T-helper 2 cell treated with Interferon-gamma antibody and Interleukin-4, amounts not matched to agents 5 μg/mL and 100 μg/mL, for 36 hours (primary cell): ENCODE results near the gene RAPH1.
"Not testable (repeated sequence)": the region's sequence is repeated elsewhere in the genome, so short reads cannot be mapped to it uniquely, and the experiment has no call there.

ENCODE experiments used
- DNase-seq: peaks from one replicate; pipeline ENCODE4 v3.0.0; 2021; ENCODE audit warnings: low spot score
- H3K27ac Mint-ChIP-seq: one replicate; pipeline ENCODE4 v1.8.0; 2021; ENCODE audit warnings: mild to moderate bottlenecking, mixed read lengths
- H3K27me3 Mint-ChIP-seq: one replicate; pipeline ENCODE4 v1.8.0; 2021; ENCODE audit warnings: low read depth, mixed read lengths
- H3K36me3 Mint-ChIP-seq: one replicate; pipeline ENCODE4 v1.8.0; 2021; ENCODE audit warnings: low read depth, mixed read lengths
- H3K4me1 Mint-ChIP-seq: one replicate; pipeline ENCODE4 v1.8.0; 2021; ENCODE audit warnings: low read depth, mixed read lengths
- H3K4me3 Mint-ChIP-seq: one replicate; pipeline ENCODE4 v1.8.0; 2022; ENCODE audit warnings: mild to moderate bottlenecking, moderate library complexity, mixed read lengths
- H3K9me3 Mint-ChIP-seq: one replicate; pipeline ENCODE4 v1.8.0; 2021; ENCODE audit warnings: mixed read lengths

The RAPH1 gene

DNA sequence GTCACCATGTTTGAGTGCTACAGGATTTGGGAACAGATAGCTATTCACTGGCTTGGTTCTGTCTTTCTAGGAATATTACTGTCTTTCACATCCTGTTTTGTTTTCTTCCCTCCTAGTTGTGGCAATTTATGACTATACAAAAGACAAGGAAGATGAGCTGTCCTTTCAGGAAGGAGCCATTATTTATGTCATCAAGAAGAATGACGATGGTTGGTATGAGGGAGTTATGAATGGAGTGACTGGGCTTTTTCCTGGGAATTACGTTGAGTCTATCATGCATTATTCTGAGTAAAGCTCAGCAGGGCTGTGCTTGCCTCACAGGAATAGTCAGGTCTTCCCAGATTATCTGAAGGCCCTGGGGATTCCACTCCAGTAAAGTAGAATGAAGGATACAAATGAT lies 108.0 kb downstream of the RAPH1 start:
- H3K27me3 Mint-ChIP-seq = no peaks in the 10 kb centered on the region
- DNase-seq = no peak
- peaks cover 7% of the 10 kb centered on the region for H3K36me3 Mint-ChIP-seq
- no peak overlapping the region for H3K27ac Mint-ChIP-seq
- no peak overlapping the region for H3K4me3 Mint-ChIP-seq
- H3K9me3 Mint-ChIP-seq = no peaks in the 10 kb centered on the region
- no peaks in the 10 kb centered on the region for H3K4me1 Mint-ChIP-seq

DNA sequence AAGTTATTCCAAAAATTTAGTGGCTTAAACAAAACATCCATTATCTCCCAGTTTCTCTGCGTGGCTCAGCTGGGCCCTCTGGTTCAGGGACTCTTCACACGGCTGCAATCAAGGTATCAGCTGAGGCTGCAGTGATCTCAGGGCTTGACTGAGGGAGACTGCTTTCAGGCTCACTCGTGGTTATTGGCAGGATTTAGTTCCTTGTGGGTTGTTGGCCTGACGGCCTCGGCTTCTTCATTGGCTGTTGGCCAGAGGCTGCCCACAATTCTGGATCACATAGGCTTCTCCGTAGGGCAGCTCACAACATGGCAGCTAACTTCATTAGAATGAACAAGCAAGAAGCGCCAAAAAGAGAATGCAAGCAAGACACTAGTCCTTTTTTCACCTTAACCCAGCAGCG lies 116.8 kb downstream of the RAPH1 start:
- Mint-ChIP-seq H3K27me3 (no peaks in the 10 kb centered on the region), H3K27ac (no peak overlapping the region), H3K4me3 (no peak overlapping the region), H3K4me1 (no peaks in the 10 kb centered on the region), H3K36me3 (peaks cover 32% of the 10 kb centered on the region), H3K9me3 (no peaks in the 10 kb centered on the region)
- DNase-seq = no peak

DNA sequence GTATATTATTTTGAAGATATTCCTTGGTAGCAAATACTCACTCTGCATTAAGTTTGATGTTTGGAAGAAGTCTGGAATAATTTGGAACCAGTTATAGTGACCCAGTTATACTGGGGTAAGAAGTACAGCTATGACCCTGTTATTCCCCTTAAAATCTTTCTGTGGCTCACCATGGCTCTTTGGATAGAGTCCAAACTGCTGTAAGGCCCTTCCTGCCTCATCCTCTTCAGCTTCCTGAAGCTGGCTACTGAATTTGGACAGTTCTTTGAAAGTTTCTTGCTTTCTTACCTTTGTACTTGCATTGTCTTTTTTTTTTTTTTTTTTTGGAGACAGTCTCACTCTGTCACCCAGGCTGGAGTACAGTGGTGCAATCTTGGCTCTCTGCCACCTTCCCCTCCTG lies 121.3 kb downstream of the RAPH1 start:
- Mint-ChIP-seq H3K27ac (no peak overlapping the region), H3K36me3 (peaks cover 30% of the 10 kb centered on the region), H3K9me3 (no peaks in the 10 kb centered on the region), H3K27me3 (no peaks in the 10 kb centered on the region), H3K4me1 (no peaks in the 10 kb centered on the region), H3K4me3 (no peak overlapping the region)
- DNase-seq = no peak

DNA sequence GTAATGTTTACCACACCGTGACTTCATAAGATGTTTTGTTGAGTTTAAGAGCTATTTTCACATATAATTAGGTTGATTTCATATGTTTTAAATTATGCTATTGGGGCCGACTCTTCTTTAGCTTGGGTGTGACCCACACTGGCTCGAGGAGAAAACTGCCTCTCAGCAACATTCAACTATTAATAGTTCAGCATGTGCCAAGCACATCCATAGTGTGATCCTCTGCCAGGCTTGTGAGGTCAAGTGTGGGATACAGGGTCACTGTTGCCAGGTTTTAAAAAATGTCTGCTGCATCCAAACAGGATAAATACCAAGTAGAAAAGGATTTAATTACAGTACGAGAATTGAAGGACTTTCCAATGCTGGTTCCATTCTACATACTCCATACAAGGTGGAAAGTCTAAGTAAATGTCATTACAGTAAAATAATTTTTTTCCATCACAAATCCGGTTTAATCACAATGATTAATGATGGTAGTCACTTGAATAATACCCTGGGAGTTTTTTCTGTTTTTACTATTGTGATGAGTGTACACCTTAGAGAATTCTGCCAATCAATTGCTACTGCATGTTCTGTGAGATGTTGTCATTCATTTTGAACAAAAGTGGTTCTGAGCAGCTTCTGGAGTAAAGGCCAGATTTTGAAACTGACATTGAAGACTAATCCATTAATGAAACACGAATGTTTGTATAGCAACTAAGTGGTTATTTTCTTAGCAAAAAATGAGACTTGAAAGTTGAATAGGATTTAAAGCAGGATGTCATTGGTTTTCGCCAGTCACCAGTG lies 122.4 kb downstream of the RAPH1 start:
- Mint-ChIP-seq H3K4me1 (peaks cover 1% of the 10 kb centered on the region), H3K9me3 (no peaks in the 10 kb centered on the region), H3K36me3 (peaks cover 23% of the 10 kb centered on the region), H3K27me3 (no peaks in the 10 kb centered on the region), H3K27ac (no peak overlapping the region), H3K4me3 (no peak overlapping the region)
- DNase-seq = no peak

DNA sequence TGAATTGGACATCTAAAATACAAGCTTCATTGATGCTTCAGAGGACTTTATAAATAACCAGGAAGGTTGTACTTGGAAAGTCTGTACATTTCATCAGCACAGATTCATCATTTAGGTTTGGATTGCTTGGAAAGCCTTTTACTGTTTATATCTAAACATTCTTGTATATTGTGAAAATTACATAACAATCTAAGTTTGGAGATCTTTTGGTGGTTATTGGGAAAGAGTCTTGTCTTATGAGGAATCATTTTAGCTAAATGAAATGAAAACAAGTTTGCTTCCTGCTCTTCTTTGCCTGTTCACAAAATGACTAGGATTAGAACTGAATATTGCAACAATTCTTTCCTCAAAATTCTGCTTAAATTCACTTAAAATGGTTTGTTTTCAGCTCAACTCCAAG lies 127.6 kb downstream of the RAPH1 start:
- no peak for DNase-seq
- Mint-ChIP-seq H3K36me3 (peaks cover 20% of the 10 kb centered on the region), H3K27ac (no peak overlapping the region), H3K9me3 (no peaks in the 10 kb centered on the region), H3K4me1 (peaks cover 10% of the 10 kb centered on the region), H3K4me3 (no peak overlapping the region), H3K27me3 (no peaks in the 10 kb centered on the region)

DNA sequence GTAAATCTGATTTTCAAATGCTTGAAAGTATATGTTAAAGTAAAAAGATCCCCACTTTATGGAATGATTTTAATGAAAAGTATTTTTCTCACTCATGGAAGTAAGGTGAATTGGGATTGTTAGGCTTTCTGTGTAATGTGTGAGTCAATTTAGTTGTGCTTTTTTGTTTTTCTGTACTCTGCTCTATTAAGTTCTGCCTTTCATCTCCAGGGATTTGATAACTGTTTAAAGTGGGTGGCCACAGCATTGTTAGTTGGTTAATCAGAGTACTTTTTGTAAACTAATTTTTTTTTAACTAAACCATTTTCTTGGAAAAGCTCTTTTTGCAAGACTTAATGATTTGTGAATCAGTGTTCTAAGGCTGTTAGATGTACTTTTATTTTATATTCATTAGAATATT lies 130.1 kb downstream of the RAPH1 start:
- no peak overlapping the region for H3K4me3 Mint-ChIP-seq
- no peaks in the 10 kb centered on the region for H3K27me3 Mint-ChIP-seq
- DNase-seq = no peak
- H3K36me3 Mint-ChIP-seq = peaks cover 19% of the 10 kb centered on the region
- H3K4me1 Mint-ChIP-seq = peaks cover 10% of the 10 kb centered on the region
- no peak overlapping the region for H3K27ac Mint-ChIP-seq
- H3K9me3 Mint-ChIP-seq = no peaks in the 10 kb centered on the region

DNA sequence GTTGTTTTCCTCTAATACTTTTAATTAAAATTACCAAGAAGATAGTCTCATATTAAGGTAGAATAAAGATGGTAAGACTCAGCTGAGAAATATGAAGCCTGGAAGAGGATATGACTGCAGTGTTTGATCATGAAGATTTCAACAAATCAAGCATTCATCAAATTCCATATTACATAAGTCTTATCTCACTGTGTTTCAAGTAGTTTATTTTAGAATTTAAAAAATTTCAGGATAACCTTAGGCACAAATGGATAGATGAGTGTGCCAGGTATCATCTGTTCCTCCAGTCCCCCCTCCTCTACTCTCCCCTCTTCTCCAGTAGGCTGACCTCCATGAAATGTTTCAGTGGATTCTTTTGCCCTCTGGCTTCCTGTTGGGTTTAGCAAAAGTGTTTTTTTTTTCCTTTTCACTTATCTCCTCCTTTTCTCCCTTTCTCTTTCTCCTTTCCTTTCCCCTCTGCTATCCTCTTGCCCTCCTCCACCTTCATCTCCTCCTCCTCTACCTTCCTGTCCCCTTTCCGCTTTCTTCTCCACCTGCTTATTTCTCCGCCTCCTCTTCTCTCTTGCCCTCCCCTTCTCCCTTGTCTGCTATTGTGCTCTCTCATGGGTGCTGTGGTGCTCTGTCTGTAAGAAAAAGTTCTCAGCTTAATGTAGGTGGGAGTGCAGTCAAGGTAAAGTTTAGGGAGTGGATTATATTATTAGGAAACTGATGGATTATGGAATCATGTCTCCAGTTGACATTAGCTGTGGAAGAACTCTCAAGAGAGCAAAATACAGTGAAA lies 134.1 kb downstream of the RAPH1 start:
- Mint-ChIP-seq H3K27ac (no peak overlapping the region), H3K4me3 (no peak overlapping the region), H3K27me3 (no peaks in the 10 kb centered on the region), H3K9me3 (peaks cover 4% of the 10 kb centered on the region), H3K4me1 (peaks cover 5% of the 10 kb centered on the region), H3K36me3 (peaks cover 17% of the 10 kb centered on the region)
- DNase-seq = no peak

DNA sequence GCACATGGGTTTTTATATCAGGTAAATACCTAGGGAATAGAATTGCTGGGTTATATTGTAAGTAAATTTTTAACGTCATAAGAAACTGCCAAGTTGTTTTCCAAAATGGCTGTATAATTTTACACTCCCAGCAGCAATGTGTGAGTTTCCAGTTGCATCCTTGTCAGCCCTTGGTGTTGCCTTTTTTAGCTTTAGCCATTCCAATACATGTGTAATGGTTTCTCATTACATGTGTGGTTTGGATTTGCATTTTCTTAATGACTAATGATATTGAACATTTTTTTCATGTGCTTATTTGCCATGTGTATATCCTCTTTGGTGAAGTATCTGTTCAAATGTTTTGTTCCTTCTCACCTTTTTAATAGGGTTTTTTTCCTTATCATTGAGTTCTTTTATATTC lies 136.1 kb downstream of the RAPH1 start:
- no peaks in the 10 kb centered on the region for H3K4me1 Mint-ChIP-seq
- no peak overlapping the region for H3K27ac Mint-ChIP-seq
- peaks cover 17% of the 10 kb centered on the region for H3K36me3 Mint-ChIP-seq
- no peak for DNase-seq
- H3K27me3 Mint-ChIP-seq = no peaks in the 10 kb centered on the region
- H3K4me3 Mint-ChIP-seq = no peak overlapping the region
- peaks cover 4% of the 10 kb centered on the region for H3K9me3 Mint-ChIP-seq

DNA sequence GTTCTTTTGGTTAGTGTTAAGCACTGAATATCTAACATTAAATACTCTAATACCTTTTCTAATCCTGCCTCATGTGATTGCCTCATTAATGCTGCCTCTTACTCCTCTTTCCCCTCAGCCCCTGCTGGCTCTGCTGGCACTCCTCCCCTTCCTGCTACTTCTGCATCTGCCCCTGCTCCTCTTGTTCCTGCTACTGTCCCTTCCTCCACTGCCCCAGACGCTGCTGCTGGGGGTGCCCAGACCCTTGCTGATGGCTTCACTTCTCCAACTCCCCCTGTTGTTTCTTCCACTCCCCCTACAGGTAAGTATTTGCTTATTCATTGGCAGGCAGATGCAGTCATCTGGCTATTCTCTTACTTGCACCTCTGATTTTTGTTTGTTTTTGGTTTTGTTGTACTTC lies 138.4 kb downstream of the RAPH1 start:
- no peak for DNase-seq
- no peak overlapping the region for H3K4me3 Mint-ChIP-seq
- H3K36me3 Mint-ChIP-seq = peaks cover 20% of the 10 kb centered on the region
- no peaks in the 10 kb centered on the region for H3K27me3 Mint-ChIP-seq
- H3K27ac Mint-ChIP-seq = no peak overlapping the region
- peaks cover 3% of the 10 kb centered on the region for H3K4me1 Mint-ChIP-seq
- peaks cover 4% of the 10 kb centered on the region for H3K9me3 Mint-ChIP-seq

DNA sequence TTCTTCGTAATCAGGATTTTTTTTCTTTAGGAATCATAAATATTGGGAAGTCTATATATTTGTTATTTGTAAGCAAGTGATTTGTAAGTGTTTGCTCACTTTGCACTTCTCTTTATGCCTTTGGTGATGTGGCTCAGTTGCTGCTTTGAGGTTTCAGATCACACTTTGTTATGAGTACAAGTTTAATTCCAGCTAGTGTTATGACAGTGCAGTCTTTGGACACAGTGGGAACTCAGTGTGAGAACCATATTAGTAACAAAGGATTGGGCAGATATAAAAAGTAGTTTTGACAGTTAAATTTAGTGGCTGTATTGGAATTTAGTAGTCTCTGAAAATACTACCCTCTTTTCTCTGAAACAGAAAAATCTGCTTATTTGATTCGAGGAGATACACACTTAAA lies 139.2 kb downstream of the RAPH1 start:
- no peak overlapping the region for H3K27ac Mint-ChIP-seq
- H3K9me3 Mint-ChIP-seq = peaks cover 4% of the 10 kb centered on the region
- DNase-seq = no peak

DNA sequence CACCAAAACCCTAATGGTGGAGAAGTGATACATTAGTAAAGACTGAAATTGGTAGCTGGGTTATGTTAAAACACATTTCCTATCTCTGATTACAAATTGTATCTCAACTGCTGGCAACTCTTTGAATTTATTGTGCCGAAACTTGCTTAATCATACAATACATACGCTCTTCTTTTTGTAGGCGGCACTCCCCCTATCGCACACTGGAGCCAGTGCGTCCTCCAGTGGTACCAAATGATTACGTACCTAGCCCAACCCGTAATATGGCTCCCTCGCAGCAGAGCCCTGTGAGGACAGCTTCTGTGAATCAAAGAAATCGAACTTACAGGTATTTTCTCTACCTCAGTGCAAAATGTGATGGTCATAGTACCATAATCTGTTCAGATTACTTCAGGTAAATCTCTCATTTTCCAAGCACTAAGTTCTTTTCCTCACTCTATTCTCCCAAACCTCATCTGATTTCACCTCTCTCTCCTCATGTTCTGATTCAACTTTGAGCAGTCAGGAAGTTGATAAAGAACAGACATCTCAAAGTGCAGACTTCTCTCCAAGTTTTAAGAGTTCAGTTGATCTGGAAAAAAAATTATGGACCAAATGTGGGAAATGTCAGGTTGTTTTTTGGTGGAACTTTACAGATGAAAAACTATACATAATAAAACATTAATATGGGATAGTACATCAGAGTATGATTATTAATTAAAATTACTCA lies 140.4 kb downstream of the RAPH1 start:
- Mint-ChIP-seq H3K27me3 (no peaks in the 10 kb centered on the region), H3K4me3 (no peak overlapping the region), H3K4me1 (peaks cover 3% of the 10 kb centered on the region), H3K9me3 (peaks cover 4% of the 10 kb centered on the region), H3K36me3 (peaks cover 23% of the 10 kb centered on the region), H3K27ac (no peak overlapping the region)
- DNase-seq = no peak

More for the DNA sequence above, 139.2 kb downstream of the RAPH1 start:
- Mint-ChIP-seq H3K36me3 (peaks cover 21% of the 10 kb centered on the region), H3K27me3 (no peaks in the 10 kb centered on the region), H3K4me1 (peaks cover 3% of the 10 kb centered on the region), H3K4me3 (no peak overlapping the region)

DNA sequence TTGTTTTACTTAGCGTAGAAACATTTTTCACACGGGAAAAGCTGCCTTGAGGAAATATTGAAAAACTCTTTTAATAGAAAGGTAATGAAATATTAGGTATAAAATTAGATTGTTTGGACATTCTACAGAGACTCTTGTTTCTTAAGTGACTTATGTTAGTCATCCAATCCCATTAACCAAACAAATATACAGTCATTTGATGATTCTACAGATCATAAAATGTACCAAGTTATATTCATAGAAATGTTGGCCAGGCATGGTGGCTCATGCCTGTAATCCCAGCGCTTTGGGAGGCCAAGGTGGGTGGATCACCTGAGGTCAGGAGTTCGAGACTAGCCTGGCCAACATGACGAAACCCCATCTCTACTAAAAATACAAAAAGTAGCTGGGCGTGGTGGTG lies 146.9 kb downstream of the RAPH1 start:
- not testable (repeated sequence) for H3K4me3 Mint-ChIP-seq, H3K27ac Mint-ChIP-seq, H3K4me1 Mint-ChIP-seq, DNase-seq, H3K36me3 Mint-ChIP-seq, H3K27me3 Mint-ChIP-seq, H3K9me3 Mint-ChIP-seq

DNA sequence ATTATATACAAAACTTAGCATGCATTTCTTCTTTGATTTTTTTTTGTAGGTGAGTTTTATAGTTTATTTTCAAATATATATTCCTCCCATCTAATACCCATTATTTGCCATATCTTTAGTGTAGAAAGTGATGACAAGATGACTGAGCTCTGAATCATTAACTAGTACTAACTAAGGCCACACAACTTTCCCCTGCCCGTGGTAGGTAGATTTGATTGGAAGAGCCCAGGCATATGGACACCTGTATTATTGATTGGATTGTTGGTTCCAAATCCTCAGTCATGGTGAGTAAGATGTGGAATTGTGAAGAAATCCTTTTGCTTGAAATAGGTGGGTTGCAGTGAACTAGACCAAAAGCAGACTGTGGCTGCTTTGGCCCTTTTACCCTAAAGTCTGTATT lies 152.1 kb downstream of the RAPH1 start:
- Mint-ChIP-seq H3K27ac (no peak overlapping the region), H3K4me1 (no peaks in the 10 kb centered on the region), H3K9me3 (no peaks in the 10 kb centered on the region), H3K27me3 (no peaks in the 10 kb centered on the region), H3K36me3 (peaks cover 1% of the 10 kb centered on the region), H3K4me3 (no peak overlapping the region)
- no peak for DNase-seq

DNA sequence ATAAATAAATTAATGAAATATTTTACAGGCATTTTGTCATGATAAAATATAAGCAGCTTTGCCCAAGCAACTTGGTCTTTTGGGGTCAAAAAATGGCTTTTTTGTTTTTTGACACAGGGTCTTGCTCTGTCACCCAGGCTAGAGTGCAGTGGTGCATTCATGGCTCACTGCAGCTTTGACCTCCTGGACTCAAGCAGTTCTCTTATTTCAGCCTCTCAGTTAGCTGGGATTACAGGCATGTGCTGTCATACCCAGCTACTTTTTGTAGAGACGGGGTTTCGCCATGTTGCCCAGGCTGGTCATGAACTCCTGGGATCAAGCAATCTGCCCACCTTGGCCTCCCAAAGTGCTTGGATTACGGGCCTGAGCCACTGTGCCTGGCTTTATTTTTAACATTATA lies 155.9 kb downstream of the RAPH1 start:
- DNase-seq = no peak
- Mint-ChIP-seq H3K4me3 (no peak overlapping the region), H3K36me3 (peaks cover 1% of the 10 kb centered on the region), H3K27ac (no peak overlapping the region), H3K4me1 (no peaks in the 10 kb centered on the region), H3K27me3 (no peaks in the 10 kb centered on the region), H3K9me3 (no peaks in the 10 kb centered on the region)
